SK-N-SH treated with all-trans-retinoic acid at 6 μM for 48 hours (cell line): Measurements from ENCODE around the gene CHRNA1.

ENCODE experiments used
- ATAC-seq: fragments of 200-7000 bp; cut with Tn5 transposase; 3 replicates; pipeline ENCODE4 v1.9.1; 2020; ENCODE audit warnings: mild to moderate bottlenecking, moderate library complexity
- ARNTL ChIP-seq: fragments of 450-650 bp; formaldehyde crosslinking; IDR thresholded peaks from 2 replicates; pipeline ENCODE4 v1.5.0; 2020; ENCODE audit warnings: low read depth, mild to moderate bottlenecking, moderate library complexity, borderline replicate concordance
- BACH2 ChIP-seq: fragments of 250-450 bp; sonication (Bioruptor Pico); IDR thresholded peaks from 2 replicates; pipeline ENCODE4 v1.9.0; 2021; ENCODE audit warnings: mild to moderate bottlenecking, borderline replicate concordance
- CSDC2 ChIP-seq: fragments of 250-450 bp; sonication (Bioruptor Pico); IDR thresholded peaks from 2 replicates; pipeline ENCODE4 v1.5.0; 2020; ENCODE audit warnings: mild to moderate bottlenecking, moderate library complexity
- ESRRG ChIP-seq: fragments of 250-450 bp; sonication (Bioruptor Pico); IDR thresholded peaks from 2 replicates; pipeline ENCODE4 v1.6.1; 2021; ENCODE audit warnings: mild to moderate bottlenecking
- ISL1 ChIP-seq: fragments of 250-450 bp; sonication (Bioruptor Pico); IDR thresholded peaks from 2 replicates; pipeline ENCODE4 v2.1.2; 2022; ENCODE audit warnings: mild to moderate bottlenecking, moderate library complexity
- OSR1 ChIP-seq: fragments of 250-450 bp; sonication (Bioruptor Pico); IDR thresholded peaks from 2 replicates; pipeline ENCODE4 v1.8.0; 2022; ENCODE audit warnings: moderate library complexity, mild to moderate bottlenecking, inconsistent platforms
- PATZ1 ChIP-seq: fragments of 250-450 bp; sonication (Bioruptor Pico); IDR thresholded peaks from 2 replicates; pipeline ENCODE4 v1.8.0; 2020; ENCODE audit warnings: mild to moderate bottlenecking, moderate library complexity, borderline replicate concordance
- PPARA ChIP-seq: fragments of 250-450 bp; sonication (Bioruptor Pico); IDR thresholded peaks from 2 replicates; pipeline ENCODE4 v1.5.0; 2020; ENCODE audit warnings: mild to moderate bottlenecking, borderline replicate concordance
- RARB ChIP-seq: fragments of 250-450 bp; sonication (Bioruptor Pico); IDR thresholded peaks from 2 replicates; pipeline ENCODE4 v1.8.0; 2021; ENCODE audit warnings: mild to moderate bottlenecking, moderate library complexity
- SNAI2 ChIP-seq: fragments of 250-450 bp; sonication (Bioruptor Pico); IDR thresholded peaks from 2 replicates; pipeline ENCODE4 v1.5.0; 2020; ENCODE audit warnings: mild to moderate bottlenecking, moderate library complexity
- TOX ChIP-seq: fragments of 250-450 bp; sonication (Bioruptor Pico); IDR thresholded peaks from 2 replicates; pipeline ENCODE4 v1.8.0; 2021; ENCODE audit warnings: mild to moderate bottlenecking, moderate library complexity, borderline replicate concordance
- ZFP3 ChIP-seq: fragments of 250-450 bp; sonication (Bioruptor Pico); IDR thresholded peaks from 2 replicates; pipeline ENCODE4 v1.5.0; 2020; ENCODE audit warnings: mild to moderate bottlenecking, moderate library complexity
- ZFP30 ChIP-seq: fragments of 450-650 bp; formaldehyde crosslinking; IDR thresholded peaks from 2 replicates; pipeline ENCODE4 v1.5.0; 2022; ENCODE audit warnings: mild to moderate bottlenecking, moderate library complexity
- ZNF565 ChIP-seq: fragments of 450-650 bp; formaldehyde crosslinking; conservative IDR thresholded peaks from 2 replicates; pipeline ENCODE4 v1.5.0; 2020; ENCODE audit warnings: low read depth, mild to moderate bottlenecking, moderate library complexity
- ZNF70 ChIP-seq: fragments of 450-650 bp; formaldehyde crosslinking; IDR thresholded peaks from 2 replicates; pipeline ENCODE4 v1.5.0; 2020; ENCODE audit warnings: mild to moderate bottlenecking, moderate library complexity
- ZNF8 ChIP-seq: fragments of 450-650 bp; formaldehyde crosslinking; IDR thresholded peaks from 2 replicates; pipeline ENCODE4 v1.5.0; 2020; ENCODE audit warnings: mild to moderate bottlenecking, moderate library complexity
- TF ChIP-seq, protein P1 (sequence below): fragments of 250-450 bp; sonication (Bioruptor Pico); IDR thresholded peaks from 2 replicates; pipeline ENCODE4 v1.5.1; 2020; ENCODE audit warnings: low read depth, mild to moderate bottlenecking, moderate library complexity
- TF ChIP-seq, protein P2 (sequence below): fragments of 250-450 bp; sonication (Bioruptor Pico); IDR thresholded peaks from 2 replicates; pipeline ENCODE4 v1.5.0; 2020; ENCODE audit warnings: mild to moderate bottlenecking, moderate library complexity
- TF ChIP-seq, protein P3 (sequence below): fragments of 250-450 bp; sonication (Bioruptor Pico); IDR thresholded peaks from 2 replicates; pipeline ENCODE4 v1.5.1; 2021; ENCODE audit warnings: mild to moderate bottlenecking, moderate library complexity
- TF ChIP-seq, protein P4 (sequence below): fragments of 250-450 bp; sonication (Bioruptor Pico); IDR thresholded peaks from 2 replicates; pipeline ENCODE4 v1.8.0; 2021; ENCODE audit warnings: low read depth, mild to moderate bottlenecking, moderate library complexity, borderline replicate concordance

The CHRNA1 gene

GRCh38 chr2:174704061-174704460, 60.2 kb downstream of the CHRNA1 start (continued):
- TF ChIP-seq, protein P1, sequence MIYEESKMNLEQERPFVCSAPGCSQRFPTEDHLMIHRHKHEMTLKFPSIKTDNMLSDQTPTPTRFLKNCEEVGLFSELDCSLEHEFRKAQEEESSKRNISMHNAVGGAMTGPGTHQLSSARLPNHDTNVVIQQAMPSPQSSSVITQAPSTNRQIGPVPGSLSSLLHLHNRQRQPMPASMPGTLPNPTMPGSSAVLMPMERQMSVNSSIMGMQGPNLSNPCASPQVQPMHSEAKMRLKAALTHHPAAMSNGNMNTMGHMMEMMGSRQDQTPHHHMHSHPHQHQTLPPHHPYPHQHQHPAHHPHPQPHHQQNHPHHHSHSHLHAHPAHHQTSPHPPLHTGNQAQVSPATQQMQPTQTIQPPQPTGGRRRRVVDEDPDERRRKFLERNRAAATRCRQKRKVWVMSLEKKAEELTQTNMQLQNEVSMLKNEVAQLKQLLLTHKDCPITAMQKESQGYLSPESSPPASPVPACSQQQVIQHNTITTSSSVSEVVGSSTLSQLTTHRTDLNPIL = no peak
- no peak for TF ChIP-seq ESRRG

DNA sequence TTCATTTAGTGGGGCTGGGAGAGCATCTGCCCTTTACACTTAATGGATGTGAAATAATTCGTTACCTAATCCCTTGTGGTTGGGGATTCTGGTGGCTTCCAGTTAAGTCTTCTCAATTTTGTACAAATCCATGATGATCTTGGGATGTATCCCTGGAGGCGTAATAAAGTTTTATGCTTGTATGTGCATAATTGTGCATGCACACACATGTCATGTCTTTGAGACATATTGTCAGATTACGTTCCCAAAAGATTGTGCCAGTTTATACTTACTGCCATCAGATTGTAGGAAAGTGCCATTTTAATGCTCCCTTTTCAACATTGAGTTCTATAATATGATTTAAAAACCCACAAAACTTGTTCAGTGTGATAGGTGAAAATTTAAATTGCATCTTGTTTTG, 60.8 kb downstream of the CHRNA1 start:
- ATAC-seq = no peak
- no peak for TF ChIP-seq ZFP3
- TF ChIP-seq ZNF70 (CRISPR knock-in tag) = no peak
- no peak for TF ChIP-seq PATZ1 (CRISPR knock-in tag)
- TF ChIP-seq ZFP30 (CRISPR knock-in tag) = no peak
- TF ChIP-seq PPARA (CRISPR knock-in tag) = no peak
- TF ChIP-seq, protein P2, sequence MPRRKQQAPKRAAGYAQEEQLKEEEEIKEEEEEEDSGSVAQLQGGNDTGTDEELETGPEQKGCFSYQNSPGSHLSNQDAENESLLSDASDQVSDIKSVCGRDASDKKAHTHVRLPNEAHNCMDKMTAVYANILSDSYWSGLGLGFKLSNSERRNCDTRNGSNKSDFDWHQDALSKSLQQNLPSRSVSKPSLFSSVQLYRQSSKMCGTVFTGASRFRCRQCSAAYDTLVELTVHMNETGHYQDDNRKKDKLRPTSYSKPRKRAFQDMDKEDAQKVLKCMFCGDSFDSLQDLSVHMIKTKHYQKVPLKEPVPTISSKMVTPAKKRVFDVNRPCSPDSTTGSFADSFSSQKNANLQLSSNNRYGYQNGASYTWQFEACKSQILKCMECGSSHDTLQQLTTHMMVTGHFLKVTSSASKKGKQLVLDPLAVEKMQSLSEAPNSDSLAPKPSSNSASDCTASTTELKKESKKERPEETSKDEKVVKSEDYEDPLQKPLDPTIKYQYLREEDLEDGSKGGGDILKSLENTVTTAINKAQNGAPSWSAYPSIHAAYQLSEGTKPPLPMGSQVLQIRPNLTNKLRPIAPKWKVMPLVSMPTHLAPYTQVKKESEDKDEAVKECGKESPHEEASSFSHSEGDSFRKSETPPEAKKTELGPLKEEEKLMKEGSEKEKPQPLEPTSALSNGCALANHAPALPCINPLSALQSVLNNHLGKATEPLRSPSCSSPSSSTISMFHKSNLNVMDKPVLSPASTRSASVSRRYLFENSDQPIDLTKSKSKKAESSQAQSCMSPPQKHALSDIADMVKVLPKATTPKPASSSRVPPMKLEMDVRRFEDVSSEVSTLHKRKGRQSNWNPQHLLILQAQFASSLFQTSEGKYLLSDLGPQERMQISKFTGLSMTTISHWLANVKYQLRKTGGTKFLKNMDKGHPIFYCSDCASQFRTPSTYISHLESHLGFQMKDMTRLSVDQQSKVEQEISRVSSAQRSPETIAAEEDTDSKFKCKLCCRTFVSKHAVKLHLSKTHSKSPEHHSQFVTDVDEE (CRISPR knock-in tag) = no peak
- TF ChIP-seq ARNTL = no peak
- TF ChIP-seq CSDC2 = no peak

GRCh38 chr2:174702541-174702940, 61.7 kb downstream of the CHRNA1 start:
- TF ChIP-seq CSDC2 (no peak), ESRRG (no peak), OSR1 (no peak), ZNF565 (CRISPR knock-in tag) (no peak), RARB (CRISPR knock-in tag) (no peak), ZFP3 (no peak), PATZ1 (CRISPR knock-in tag) (no peak), BACH2 (CRISPR knock-in tag) (no peak), TOX (CRISPR knock-in tag) (no peak), ZFP30 (CRISPR knock-in tag) (no peak), PPARA (CRISPR knock-in tag) (no peak), ARNTL (no peak), ZNF8 (CRISPR knock-in tag) (no peak), ISL1 (no peak), SNAI2 (CRISPR knock-in tag) (no peak)
- TF ChIP-seq, protein P3, sequence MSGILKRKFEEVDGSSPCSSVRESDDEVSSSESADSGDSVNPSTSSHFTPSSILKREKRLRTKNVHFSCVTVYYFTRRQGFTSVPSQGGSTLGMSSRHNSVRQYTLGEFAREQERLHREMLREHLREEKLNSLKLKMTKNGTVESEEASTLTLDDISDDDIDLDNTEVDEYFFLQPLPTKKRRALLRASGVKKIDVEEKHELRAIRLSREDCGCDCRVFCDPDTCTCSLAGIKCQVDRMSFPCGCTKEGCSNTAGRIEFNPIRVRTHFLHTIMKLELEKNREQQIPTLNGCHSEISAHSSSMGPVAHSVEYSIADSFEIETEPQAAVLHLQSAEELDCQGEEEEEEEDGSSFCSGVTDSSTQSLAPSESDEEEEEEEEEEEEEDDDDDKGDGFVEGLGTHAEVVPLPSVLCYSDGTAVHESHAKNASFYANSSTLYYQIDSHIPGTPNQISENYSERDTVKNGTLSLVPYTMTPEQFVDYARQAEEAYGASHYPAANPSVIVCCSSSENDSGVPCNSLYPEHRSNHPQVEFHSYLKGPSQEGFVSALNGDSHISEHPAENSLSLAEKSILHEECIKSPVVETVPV = no peak
- TF ChIP-seq, protein P1 = no peak
- TF ChIP-seq, protein P2 (CRISPR knock-in tag) = no peak
- TF ChIP-seq, protein P4, sequence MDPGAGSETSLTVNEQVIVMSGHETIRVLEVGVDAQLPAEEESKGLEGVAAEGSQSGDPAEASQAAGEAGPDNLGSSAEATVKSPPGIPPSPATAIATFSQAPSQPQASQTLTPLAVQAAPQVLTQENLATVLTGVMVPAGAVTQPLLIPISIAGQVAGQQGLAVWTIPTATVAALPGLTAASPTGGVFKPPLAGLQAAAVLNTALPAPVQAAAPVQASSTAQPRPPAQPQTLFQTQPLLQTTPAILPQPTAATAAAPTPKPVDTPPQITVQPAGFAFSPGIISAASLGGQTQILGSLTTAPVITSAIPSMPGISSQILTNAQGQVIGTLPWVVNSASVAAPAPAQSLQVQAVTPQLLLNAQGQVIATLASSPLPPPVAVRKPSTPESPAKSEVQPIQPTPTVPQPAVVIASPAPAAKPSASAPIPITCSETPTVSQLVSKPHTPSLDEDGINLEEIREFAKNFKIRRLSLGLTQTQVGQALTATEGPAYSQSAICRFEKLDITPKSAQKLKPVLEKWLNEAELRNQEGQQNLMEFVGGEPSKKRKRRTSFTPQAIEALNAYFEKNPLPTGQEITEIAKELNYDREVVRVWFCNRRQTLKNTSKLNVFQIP (CRISPR knock-in tag) = no peak
- ATAC-seq = no peak
